GM21526 (cell line): ENCODE data around the gene INO80E.
A peak's percentile ranks its signal among the peaks of the same experiment; 100 is the strongest.

ENCODE experiments used
- ATAC-seq: cut with Tn5 transposase; IDR thresholded peaks from one replicate; pipeline ENCODE4 v1.9.1; 2021; ENCODE audit warnings: moderate library complexity; ENCODE audit not compliant: unreplicated experiment, low FRiP score

The INO80E gene

GRCh38 chr16:29991571-29991904 is 4.5 kb upstream of the INO80E start:
- ATAC-seq: no peak

GRCh38 chr16:29992344-29992967 is 3.6 kb upstream of the INO80E start:
- ATAC-seq: no peak

GRCh38 chr16:29993191-29993902 is 2.7 kb upstream of the INO80E start:
- ATAC-seq: no peak

GRCh38 chr16:29993903-29994599 is 2.0 kb upstream of the INO80E start:
- no peak for ATAC-seq

- no peak for ATAC-seq
These were observed 1.3 kb upstream of the INO80E start for GRCh38 chr16:29994600-29995323.

- ATAC-seq: peak; percentile 36
These were observed 624 bp upstream of the INO80E start, which contains the start of gene HIRIP3 for GRCh38 chr16:29995324-29995910. Gene HIRIP3 (minus strand): TSS chr16:29995617. CDS start chr16:29995605, 12 bp downstream.

- no peak for ATAC-seq
These were observed 767 bp downstream of the INO80E start for GRCh38 chr16:29996766-29997250.

GRCh38 chr16:29999605-30000004 is 3.6 kb downstream of the INO80E start:
- no peak for ATAC-seq

GRCh38 chr16:30000735-30001631 is 4.9 kb downstream of the INO80E start:
- no peak for ATAC-seq

- ATAC-seq: no peak
These were observed 6.7 kb downstream of the INO80E start for GRCh38 chr16:30002614-30003346.

- no peak for ATAC-seq
These were observed 7.8 kb downstream of the INO80E start for GRCh38 chr16:30003670-30004423.

GRCh38 chr16:30004424-30004776 is 8.4 kb downstream of the INO80E start:
- ATAC-seq: no peak

- ATAC-seq: no peak
These were observed 8.8 kb downstream of the INO80E start for GRCh38 chr16:30004811-30005242.

GRCh38 chr16:30005341-30006094 is 9.5 kb downstream of the INO80E start:
- ATAC-seq: no peak

GRCh38 chr16:30006095-30006473 is 10.0 kb downstream of the INO80E start:
- no peak for ATAC-seq

GRCh38 chr16:30006659-30007377 is 10.8 kb downstream of the INO80E start:
- ATAC-seq: no peak

- no peak for ATAC-seq
These were observed 11.4 kb downstream of the INO80E start for GRCh38 chr16:30007378-30007895.
